HepG2 (cell line): ENCODE results near the gene C5orf24. TPM values are rescaled to one million over a fixed set of nuclear protein-coding genes. Genes with fewer than 3 reads are reported as not detected.

Experiments used
- AKAP8 ChIP-seq: sonication (generic); formaldehyde crosslinking; IDR thresholded peaks from 2 replicates; pipeline ENCODE4 v1.5.1; 2020; ENCODE audit warnings: mild to moderate bottlenecking, missing genetic modification reagents
- DNMT1 ChIP-seq: sonication (generic); formaldehyde crosslinking; IDR thresholded peaks from 2 replicates; pipeline ENCODE4 v1.5.1; 2020; ENCODE audit warnings: mild to moderate bottlenecking, missing genetic modification reagents
- ETV5 ChIP-seq: IDR thresholded peaks from 2 replicates; pipeline ENCODE4 v1.6.1; 2018; ENCODE audit warnings: missing biosample characterization, missing genetic modification reagents, inconsistent platforms, borderline replicate concordance
- NONO ChIP-seq, 2 experiments: fragments of 450-650 bp in 1 of 2; sonication (generic) in 1 of 2; formaldehyde crosslinking in 1 of 2; IDR thresholded peaks in 1 of 2; conservative IDR thresholded peaks in 1 of 2; 2 replicates each; pipeline versions ENCODE4 v1.6.1 to v1.8.0; 2017 to 2022; ENCODE audit warnings: mild to moderate bottlenecking in 1 of 2, missing genetic modification reagents in 1 of 2, moderate library complexity in 1 of 2
- NR0B2 ChIP-seq: sonication (generic); formaldehyde crosslinking; IDR thresholded peaks from 2 replicates; pipeline ENCODE4 v1.4.0; 2020; ENCODE audit warnings: mild to moderate bottlenecking, missing genetic modification reagents
- PRDM15 ChIP-seq: sonication (generic); formaldehyde crosslinking; IDR thresholded peaks from 2 replicates; pipeline ENCODE4 v1.4.0; 2020; ENCODE audit warnings: missing genetic modification reagents
- RARG ChIP-seq: sonication (generic); formaldehyde crosslinking; IDR thresholded peaks from 2 replicates; pipeline ENCODE4 v1.4.0; 2020; ENCODE audit warnings: low read depth, mild to moderate bottlenecking, missing genetic modification reagents
- TOE1 ChIP-seq: sonication (generic); formaldehyde crosslinking; IDR thresholded peaks from 2 replicates; pipeline ENCODE4 v1.4.0; 2020; ENCODE audit warnings: mild to moderate bottlenecking, missing genetic modification reagents
- TP53 ChIP-seq: sonication (generic); formaldehyde crosslinking; conservative IDR thresholded peaks from 2 replicates; pipeline ENCODE4 v1.4.0; 2020; ENCODE audit warnings: missing genetic modification reagents
- ZBTB37 ChIP-seq: sonication (generic); formaldehyde crosslinking; IDR thresholded peaks from 2 replicates; pipeline ENCODE4 v1.4.0; 2020; ENCODE audit warnings: mild to moderate bottlenecking, missing genetic modification reagents
- ZMAT3 ChIP-seq: sonication (generic); formaldehyde crosslinking; conservative IDR thresholded peaks from 2 replicates; pipeline ENCODE4 v1.7.0; 2021; ENCODE audit warnings: missing genetic modification reagents
- ZNF253 ChIP-seq: sonication (generic); formaldehyde crosslinking; IDR thresholded peaks from 2 replicates; pipeline ENCODE4 v1.8.0; 2022; ENCODE audit warnings: mild to moderate bottlenecking, missing genetic modification reagents, borderline replicate concordance
- ZNF468 ChIP-seq: sonication (generic); formaldehyde crosslinking; IDR thresholded peaks from 2 replicates; pipeline ENCODE4 v1.8.0; 2022; ENCODE audit warnings: mild to moderate bottlenecking, moderate library complexity, missing genetic modification reagents
- polyA plus RNA-seq, 8 experiments: library from polyadenylated mRNA; depleted of rRNA in 3 of 8; stranded (reverse) in 7 of 8; unstranded in 1 of 8; fragments of >200 nt; fragmentation: Illumina TruSeq in 4 of 8; extraction: Trizol in 4 of 8; gene quantifications; 2 replicates each; pipeline versions ENCODE4 v1.2.1 to v1.2.3, GENCODE V29; 2011 to 2016; ENCODE audit warnings: low read depth in 4 of 8, missing spikeins in 1 of 8, mixed read lengths in 1 of 8; ENCODE audit not compliant: insufficient read depth in 1 of 8
- total RNA-seq, 5 experiments: library from RNA; depleted of rRNA; stranded (reverse); fragments of >200 nt; fragmentation: Illumina TruSeq; extraction: Trizol; gene quantifications; 2 replicates each; pipeline ENCODE4 v1.2.3, GENCODE V29; 2016; ENCODE audit warnings: low read depth in 1 of 5
- TF ChIP-seq, protein P1 (sequence below): sonication (generic); formaldehyde crosslinking; IDR thresholded peaks from one replicate; pipeline ENCODE4 v1.5.1; 2020; ENCODE audit warnings: mild to moderate bottlenecking, missing genetic modification reagents; ENCODE audit errors: not compliant biosample characterization

The C5orf24 gene
- total and polyA plus RNA-seq, 2 of the 13 experiments (the other 11 are each of a cell fraction or from before 2014, with no cell fraction given) = 34.6 to 41.5 TPM

DNA sequence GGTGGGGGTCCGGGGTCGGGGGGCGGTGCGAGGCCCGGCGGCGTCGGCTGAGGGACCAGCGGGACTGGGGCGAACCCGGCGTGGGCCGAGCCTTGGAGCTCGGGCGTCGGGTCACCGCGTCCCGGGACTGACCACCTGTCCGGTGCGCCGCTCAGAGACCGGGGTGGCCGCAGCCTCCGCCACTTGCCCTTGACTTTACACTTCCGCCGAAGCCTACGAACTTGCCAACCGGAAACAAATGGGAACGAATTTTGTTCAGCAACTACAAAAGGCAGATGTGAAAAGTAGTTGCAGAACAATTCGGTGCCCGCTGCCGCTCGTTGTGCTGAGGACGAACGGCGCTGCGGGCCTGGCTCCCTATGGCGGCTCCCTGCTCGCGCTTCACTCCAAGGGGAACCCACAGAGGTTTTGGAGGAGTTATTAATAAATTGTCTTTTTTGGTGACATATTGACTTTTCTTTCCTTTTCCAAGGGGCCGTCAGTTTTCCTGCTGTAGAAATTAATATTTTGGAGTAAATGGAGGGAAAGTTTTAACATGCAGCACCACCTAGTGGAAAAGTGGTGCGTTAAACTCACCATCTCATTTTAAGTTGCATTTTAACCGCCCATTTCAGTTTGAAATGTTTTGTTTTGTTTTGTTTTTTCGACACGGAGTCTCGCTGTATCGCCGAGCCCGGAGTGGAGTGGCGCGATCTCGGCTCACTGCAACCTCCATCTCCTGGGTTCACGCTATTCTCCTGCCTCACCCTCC lies 59.7 kb downstream of the C5orf24 start (continued):
- TF ChIP-seq AKAP8 (no peak), ZNF253 (CRISPR knock-in tag) (no peak), ZNF468 (CRISPR knock-in tag) (no peak), ETV5 (CRISPR knock-in tag) (no peak; the same call in 1 of the 2 replicates), ZMAT3 (CRISPR knock-in tag) (no peak; the same call in none of the 2 replicates), NR0B2 (no peak), RARG (CRISPR knock-in tag) (no peak), TOE1 (no peak), PRDM15 (CRISPR knock-in tag) (no peak), ZBTB37 (CRISPR knock-in tag) (no peak), DNMT1 (no peak), TP53 (CRISPR knock-in tag) (0 out of 2 replicates have a peak, but pooled peaks have one; percentile 31), NONO (IDR thresholded peaks at IDR 0.05) (no peak), NONO (CRISPR knock-in tag; conservative IDR thresholded peaks at IDR 0.05) (0 out of 2 replicates have a peak, but pooled peaks have one; percentile 11)
- TF ChIP-seq, protein P1, sequence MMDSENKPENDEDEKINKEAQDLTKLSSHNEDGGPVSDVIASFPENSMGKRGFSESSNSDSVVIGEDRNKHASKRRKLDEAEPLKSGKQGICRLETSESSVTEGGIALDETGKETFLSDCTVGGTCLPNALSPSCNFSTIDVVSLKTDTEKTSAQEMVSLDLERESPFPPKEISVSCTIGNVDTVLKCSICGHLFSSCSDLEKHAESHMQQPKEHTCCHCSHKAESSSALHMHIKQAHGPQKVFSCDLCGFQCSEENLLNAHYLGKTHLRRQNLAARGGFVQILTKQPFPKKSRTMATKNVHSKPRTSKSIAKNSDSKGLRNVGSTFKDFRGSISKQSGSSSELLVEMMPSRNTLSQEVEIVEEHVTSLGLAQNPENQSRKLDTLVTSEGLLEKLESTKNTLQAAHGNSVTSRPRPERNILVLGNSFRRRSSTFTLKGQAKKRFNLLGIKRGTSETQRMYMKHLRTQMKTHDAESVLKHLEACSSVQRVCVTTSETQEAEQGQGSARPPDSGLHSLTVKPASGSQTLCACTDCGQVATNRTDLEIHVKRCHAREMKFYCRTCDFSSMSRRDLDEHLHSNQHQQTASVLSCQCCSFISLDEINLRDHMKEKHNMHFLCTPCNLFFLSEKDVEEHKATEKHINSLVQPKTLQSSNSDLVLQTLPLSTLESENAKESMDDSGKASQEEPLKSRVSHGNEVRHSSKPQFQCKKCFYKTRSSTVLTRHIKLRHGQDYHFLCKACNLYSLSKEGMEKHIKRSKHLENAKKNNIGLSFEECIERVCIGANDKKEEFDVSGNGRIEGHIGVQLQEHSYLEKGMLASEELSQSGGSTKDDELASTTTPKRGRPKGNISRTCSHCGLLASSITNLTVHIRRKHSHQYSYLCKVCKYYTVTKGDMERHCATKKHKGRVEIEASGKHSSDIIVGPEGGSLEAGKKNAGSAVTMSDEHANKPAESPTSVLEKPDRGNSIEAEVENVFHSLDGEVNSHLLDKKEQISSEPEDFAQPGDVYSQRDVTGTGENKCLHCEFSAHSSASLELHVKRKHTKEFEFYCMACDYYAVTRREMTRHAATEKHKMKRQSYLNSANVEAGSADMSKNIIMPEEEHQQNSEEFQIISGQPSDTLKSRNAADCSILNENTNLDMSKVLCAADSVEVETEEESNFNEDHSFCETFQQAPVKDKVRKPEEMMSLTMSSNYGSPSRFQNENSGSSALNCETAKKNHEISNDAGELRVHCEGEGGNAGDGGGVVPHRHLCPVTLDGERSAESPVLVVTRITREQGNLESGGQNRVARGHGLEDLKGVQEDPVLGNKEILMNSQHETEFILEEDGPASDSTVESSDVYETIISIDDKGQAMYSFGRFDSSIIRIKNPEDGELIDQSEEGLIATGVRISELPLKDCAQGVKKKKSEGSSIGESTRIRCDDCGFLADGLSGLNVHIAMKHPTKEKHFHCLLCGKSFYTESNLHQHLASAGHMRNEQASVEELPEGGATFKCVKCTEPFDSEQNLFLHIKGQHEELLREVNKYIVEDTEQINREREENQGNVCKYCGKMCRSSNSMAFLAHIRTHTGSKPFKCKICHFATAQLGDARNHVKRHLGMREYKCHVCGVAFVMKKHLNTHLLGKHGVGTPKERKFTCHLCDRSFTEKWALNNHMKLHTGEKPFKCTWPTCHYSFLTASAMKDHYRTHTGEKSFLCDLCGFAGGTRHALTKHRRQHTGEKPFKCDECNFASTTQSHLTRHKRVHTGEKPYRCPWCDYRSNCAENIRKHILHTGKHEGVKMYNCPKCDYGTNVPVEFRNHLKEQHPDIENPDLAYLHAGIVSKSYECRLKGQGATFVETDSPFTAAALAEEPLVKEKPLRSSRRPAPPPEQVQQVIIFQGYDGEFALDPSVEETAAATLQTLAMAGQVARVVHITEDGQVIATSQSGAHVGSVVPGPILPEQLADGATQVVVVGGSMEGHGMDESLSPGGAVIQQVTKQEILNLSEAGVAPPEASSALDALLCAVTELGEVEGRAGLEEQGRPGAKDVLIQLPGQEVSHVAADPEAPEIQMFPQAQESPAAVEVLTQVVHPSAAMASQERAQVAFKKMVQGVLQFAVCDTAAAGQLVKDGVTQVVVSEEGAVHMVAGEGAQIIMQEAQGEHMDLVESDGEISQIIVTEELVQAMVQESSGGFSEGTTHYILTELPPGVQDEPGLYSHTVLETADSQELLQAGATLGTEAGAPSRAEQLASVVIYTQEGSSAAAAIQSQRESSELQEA (CRISPR knock-in tag) = no peak
